Middle frontal gyrus (tissue), 1 donor: ENCODE measurements around the gene CASKIN1.
"Not testable (repeated sequence)": the region's sequence is repeated elsewhere in the genome, so short reads cannot be mapped to it uniquely, and the experiment has no call there.

Experiments
- DNase-seq: peaks from one replicate; pipeline ENCODE4 v3.0.0-alpha.2; 2015; ENCODE audit warnings: low spot score; ENCODE audit errors: extremely low spot score

CASKIN1 gene

DNA sequence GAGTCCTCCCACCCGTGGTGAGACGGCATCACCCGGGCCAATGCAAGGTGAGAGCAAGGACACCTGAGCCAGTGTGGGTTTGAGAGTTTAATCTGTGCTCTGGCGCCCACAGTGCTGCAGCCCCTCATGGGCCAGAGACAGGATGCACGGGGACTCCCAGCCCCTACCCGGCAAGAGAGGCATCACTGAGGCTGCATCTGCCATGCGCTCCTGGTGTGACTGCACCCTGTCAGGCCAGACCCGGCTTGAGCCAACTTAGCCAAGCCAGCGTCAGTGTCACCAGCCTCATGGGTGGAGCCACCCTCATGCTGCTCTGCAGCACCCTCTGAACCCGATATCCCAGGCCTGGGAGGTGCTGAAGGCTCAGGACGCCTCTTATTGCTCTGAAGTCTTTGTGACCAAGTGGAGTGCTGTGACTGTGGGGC is 15.5 kb upstream of the CASKIN1 start:
- no peak for DNase-seq

DNA sequence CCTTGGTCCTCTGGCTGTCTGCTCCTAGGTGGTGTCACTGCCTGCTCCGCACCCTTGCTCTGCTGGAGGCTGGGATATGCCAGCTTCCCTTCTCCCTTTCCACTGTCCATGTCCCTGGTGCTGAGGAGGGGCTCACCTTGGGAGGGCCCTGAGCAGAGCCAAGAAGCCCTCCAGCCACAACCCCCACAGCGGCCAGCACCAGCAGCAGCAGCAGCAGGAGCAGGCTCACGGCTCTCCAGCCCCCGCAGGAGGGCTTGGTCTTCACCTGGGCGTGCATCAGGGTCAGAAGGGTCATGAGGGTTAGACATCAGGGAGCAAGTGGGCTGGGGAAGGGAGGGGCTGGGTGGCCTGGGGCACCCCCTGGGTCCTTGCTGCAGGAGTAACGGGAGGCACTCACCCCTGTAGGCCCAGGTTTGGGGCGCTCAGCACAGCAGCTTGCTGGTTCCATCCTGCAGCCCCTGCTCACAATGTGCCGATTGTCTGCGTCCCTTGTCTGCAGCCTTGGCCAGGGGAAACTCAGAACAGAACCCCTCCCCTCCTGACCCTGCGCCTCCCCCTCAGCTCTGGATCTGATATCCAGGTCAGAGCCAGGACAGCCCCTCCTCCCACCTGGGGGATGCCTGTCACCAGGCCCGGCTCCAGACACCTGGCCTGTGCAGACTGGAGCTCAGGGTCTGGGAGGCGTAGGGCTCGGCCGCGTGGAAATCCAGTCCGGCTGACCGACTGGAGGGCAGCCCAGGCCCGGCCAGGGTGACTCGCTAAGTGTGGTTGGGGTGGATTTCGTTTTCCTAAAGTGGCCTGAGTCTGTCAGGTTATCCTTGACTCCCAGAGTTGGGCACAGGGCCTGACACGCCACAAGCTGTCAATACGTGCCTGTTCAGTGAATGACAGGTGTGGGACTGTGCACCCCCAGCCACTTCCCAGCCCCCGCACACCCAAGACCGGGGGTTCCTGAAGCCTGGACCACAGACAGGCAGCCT is 14.3 kb upstream of the CASKIN1 start, which contains the start of gene BRICD5:
BRICD5 (minus strand) TSS at position 478 of the 980 bp plus-strand sequence; CDS start at position 448, 30 bp downstream.
- no peak for DNase-seq

DNA sequence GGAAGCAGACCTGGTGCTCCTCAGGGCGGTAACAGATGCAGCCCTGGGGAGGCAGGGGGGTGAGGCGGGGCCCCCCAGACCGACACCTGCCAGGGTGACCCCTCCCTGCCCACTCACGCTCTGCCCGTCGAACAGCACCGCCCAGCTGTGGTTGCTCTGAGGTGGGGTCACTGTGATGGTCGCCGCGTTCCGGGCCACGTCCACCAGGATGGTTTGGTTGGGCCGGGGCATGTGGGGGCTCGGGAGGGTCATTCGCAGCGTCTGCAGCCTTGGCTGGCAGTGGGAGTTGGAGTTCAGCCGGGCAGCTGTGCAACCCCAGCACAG is 13.6 kb upstream of the CASKIN1 start:
- DNase-seq = no peak

DNA sequence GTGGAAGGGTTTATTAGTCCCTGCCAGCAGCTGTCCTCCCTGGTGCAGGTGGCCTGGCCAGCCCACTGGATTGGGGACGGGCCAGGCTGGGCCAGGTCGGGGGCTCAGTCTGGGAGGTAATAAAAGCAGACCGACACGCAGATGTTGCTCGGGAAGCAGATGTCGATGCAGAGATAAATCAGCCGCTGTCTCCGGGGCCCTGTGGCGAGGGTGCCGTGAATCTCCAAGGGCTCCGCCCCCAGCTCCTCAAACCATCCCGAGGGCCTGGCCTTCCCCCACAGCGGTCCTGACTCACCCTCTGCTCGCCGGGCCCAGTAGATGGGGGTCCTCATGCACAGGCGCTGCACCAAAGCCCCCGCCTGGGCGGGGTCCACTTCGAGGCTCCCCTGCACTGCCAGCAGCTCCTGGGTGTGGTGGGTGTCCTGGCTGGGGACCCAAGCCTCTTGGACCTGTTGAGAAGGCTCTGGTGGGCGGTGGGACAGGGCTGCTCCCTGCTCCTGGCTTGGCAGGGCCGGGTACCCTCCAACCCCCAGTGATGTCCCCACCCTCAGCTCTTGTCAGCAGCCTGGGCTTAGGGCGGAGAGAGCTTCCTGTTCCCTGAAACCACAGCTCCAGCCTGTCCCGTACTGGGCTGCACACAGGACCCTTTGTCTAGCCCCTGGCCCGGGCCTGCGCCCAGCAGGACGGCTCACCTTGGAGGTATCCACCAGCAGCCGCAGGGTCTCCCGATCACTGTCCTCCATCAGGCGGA is 13.0 kb upstream of the CASKIN1 start:
- no peak for DNase-seq

DNA sequence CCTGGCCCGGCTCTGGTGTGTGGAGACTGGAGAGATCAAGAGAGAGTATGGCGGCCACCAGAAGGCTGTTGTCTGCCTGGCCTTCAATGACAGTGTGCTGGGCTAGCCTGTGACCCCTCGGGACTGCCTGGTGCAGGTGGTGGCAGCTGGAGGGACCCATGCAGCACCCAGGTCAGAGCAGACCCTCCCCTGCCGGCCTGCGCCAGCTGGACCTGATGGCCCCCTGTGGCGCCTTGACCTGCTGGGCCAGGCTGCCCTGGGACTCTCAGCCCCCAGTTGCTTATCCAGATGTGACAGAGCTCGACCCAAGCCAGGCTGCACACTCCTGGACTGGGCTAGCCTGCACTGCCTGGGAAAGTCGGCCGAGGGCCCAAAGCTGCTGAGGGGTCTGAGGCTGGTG is 12.4 kb upstream of the CASKIN1 start:
- DNase-seq = no peak

DNA sequence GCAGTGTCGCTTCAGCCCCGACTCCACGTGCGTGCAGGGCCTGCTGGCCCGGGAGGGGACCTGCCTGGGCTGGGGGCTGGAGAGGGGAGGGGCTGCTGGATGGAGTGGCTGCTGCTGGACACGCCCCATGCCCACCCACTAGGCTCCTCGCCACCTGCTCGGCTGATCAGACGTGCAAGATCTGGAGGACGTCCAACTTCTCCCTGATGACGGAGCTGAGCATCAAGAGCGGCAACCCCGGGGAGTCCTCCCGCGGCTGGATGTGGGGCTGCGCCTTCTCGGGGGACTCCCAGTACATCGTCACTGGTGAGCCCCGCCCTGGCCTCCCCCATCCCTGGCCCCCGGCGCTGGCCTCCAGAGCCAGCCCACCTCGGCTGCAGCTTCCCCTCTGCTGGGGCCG is 11.9 kb upstream of the CASKIN1 start:
- DNase-seq = no peak

DNA sequence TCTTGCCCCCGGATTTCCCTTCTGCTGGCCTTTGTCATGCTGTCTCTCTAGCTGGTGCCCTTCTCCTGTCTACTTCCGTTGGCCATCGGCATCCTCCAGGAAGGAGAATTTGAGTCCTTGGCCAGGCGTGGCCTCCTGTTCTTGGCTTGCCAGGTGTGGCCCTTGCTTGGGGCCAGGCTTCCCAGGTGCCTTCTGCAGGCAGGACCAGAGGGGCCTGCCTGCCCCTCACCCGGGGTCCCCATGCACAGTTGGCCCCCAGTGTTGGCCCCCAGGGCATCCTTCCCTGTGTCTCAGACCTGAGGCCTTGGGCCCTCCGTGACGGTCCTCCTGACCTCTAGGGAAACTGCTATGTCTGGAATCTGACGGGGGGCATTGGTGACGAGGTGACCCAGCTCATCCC is 11.5 kb upstream of the CASKIN1 start:
- no peak for DNase-seq

DNA sequence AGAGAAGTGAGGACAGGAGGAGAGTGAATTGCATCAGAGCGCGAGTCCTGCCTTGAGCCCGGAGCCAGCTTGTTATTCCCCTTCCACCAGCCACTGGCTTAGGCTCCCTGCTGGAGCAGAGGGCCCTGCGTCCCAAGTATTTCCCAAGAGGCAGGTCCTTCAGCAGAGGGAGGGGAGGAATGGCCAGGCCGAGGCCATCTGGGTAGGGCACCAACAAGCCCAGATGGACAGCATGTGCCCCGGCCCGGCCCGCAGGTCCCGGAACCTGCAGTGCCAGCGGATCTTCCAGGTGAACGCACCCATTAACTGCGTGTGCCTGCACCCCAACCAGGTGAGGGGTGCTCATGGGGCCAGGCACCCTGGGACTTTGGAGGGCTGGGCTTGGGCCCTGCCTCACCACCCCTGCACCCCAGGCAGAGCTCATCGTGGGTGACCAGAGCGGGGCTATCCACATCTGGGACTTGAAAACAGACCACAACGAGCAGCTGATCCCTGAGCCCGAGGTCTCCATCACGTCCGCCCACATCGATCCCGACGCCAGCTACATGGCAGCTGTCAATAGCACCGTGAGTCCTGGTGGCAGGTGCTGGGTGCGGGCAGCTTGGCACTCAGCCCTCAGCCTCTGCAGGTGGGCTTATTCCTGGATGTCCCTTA is 10.5 kb upstream of the CASKIN1 start:
- DNase-seq = no peak

DNA sequence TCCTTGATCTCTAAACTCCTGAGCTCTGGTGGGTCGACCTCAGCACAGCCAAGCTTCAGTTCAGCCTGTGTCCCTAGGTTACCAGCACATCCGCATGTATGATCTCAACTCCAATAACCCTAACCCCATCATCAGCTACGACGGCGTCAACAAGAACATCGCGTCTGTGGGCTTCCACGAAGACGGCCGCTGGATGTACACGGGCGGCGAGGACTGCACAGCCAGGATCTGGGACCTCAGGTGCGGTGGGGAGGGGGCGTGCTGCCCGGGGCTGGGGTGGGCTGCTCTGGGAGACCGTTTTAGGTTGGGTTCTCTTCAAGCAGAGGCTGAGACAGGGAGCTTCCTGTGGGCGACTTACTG is 10.0 kb upstream of the CASKIN1 start:
- DNase-seq = no peak

DNA sequence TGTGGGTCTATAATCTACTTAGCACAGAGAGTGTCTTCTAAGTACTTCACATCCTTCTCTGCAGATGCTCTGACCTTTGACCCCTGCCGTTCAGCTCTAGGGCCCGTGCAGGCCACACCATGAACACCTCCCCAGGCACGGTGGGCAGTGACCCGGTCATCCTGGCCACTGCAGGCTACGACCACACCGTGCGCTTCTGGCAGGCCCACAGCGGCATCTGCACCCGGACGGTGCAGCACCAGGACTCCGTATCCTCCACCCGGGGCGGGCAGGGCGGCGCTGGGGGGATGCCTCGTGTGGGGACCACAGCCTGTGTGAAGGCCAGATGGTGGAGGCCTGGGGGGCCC is 9.5 kb upstream of the CASKIN1 start:
- no peak for DNase-seq

DNA sequence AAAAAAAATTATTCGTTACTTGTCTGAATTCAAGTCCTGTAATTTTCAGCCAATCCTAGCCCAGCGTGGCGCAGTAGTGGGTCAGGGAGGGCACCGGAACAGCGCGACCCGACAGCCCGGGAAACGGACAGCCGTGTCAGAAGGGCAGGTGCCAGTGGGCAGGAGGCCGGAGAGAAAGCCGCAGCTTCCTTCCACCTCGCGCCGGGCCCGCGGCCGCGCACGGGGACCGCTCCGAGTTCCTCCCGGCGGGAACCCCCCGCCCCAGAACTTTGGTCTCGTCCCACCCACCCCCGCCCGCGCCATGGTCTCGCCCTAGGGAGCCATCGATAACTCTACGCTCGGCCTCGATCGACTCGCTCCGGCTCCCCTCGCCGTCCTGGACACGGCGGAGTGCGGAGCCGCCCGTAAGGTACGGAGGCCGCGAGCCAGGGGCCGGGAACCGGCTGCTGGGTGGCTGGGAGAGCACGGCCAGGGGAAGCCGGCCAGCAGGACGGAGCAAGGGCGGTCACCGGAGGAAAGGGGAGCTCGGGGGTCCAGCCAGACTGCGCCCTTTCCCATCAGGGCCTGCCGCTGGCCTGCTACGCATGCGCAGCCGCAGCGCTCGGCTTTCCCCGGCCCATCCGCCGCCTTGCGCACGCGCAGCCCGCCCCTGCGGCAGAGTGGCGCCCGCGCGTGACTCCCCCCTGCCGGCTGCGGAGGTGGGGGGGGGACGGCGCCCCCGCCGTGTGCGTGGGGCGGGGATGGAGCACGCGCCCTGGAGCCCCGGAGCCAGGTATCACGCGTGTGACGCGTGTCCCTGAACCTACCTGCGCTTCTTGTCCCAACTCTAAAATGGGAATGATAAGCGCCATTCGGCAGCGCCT is 8.9 kb upstream of the CASKIN1 start, which contains the start of gene MLST8:
MLST8 (plus strand) TSS at position 351 of the 863 bp plus-strand sequence. CDS start 632 bp downstream, outside the sequence.
- peak; percentile 80 for DNase-seq

DNA sequence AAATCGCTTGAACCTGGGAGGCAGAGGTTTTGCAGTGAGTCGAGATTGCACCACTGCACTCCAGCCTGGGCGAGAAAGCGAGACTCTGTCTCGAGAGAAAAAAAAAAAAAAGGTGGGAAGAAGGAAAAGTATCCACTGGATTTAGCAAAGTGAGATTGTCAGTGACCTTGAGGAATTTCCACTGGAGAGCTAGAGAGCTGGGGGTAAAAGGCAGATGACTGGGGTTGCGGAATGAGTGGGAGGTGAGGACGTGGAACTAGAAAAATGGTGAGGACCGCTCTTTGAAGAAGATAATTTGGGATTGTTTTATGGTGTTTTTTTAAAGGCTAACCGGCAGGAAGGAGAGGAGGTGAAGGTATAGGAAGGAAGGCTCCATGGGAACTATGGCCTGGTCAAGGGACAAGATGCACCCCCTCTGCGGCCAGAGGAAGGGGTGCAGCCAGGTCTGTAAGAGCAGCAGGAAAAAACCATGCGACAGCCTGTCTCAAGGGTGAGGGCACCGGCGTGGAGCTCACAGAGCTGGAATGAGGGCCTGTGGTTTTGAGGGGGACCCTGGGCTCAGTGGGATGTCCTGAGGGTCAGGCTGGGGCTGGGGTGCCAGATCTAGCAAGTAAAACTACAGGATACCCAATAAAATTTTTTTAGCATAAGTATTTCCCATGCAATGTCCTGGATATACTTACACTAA is 8.2 kb upstream of the CASKIN1 start:
- DNase-seq = no peak

DNA sequence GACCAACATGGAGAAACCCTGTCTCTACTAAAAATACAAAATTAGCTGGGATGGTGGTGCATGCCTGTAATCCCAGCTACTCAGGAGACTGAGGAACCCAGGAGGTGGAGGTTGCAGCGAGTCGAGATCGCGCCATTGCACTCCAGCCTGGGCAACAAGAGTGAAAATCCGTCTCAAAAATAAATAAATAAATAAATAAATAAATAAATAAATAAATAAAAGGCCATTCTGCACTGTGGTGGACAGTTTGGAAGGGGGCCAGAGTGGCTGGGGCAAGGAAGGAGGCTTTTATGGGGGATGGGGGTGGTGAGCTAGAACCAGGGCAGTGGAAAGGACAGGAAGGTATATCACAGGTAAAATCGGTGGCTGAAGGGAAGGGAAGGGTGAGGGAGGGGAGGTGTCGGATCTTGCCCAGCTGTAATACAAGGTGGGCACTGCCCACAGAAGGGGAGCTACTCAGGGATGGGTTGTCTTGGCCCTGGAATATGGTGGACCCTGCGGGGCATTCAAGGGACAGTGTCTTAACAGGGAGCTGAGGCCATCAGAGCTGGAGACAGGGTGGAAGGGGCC is 6.8 kb upstream of the CASKIN1 start:
- not testable (repeated sequence) for DNase-seq

DNA sequence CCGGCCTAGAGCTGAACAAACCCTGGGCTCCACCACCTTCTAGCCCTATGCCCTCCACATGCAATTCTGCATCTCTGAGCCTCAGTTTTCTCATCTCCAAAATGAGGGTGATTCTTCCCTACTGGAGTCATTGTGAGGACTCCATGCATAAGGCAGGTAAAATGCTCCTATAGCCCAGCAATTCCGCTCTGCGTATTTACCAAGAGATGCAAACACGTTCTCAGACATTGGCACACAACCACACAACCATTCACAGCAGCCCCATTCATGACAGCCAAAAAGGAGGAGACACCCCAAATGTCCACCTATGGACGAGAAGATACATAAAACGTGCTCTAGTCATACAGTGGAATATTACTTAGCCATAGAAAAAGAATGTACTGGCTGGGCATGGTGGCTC is 3.9 kb upstream of the CASKIN1 start:
- no peak for DNase-seq

DNA sequence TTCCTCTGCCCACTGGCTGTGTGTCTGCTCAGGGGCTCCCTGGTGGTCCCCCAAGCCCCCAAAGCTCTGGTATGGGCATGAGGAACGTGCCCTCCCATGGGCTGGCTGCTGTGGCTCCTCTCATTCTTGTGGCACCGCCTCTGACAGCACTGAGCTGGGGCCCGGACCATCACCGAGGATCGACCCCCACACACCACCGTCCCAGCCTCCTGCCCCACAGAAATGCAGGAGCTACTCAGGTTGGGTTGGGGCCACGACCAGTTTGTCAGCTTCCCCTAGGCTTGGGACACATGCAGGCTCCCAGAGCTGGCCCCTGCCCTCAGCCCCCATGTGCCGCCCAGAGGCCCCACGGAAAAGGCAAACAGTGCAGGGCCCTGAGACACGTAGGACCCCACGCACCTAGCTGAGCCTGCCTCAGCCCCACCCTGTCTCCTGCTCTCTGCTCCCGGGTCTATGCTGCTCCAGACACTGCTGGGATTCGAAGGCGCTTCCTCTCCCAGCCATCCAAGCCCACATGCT is 3.3 kb upstream of the CASKIN1 start:
- no peak for DNase-seq

DNA sequence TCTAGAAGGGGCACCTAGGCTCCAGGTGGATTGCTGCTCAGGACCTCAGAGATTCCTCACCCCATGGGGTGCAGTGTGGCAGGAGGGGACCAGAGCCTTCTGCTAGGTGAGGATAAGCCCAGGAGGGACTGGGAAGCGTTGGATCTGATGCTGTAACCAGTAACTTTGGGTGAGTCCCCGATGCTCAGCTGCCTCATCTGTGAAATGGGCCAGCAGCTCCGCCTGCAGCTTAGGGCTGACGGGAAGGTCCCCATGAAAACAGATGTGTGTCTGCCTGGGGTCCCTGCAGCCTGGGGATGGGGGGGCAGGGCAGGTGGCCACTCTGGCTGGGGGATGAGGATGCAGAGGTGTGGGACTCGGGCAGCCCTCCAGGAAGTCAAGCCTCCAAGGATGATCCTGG is 2.7 kb upstream of the CASKIN1 start:
- DNase-seq = no peak

DNA sequence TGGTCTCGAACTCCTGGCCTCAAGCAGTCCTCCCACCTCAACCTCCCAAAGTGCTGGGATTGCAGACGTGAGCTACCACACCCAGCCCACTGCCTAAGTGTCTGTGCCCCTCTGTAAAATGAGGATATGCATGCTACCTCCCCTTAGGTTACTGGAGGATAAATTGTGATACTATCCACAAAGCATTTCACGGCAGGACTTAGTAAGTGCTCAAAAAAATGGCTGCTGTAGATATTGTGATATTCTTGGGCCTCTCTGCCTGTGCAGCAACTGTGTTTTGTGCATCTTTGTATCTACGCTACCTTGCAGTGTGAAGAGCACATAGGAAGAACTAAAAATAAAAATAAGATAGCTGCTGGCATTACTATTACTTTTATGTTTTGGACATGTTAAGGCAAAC is 1.9 kb upstream of the CASKIN1 start:
- no peak for DNase-seq

DNA sequence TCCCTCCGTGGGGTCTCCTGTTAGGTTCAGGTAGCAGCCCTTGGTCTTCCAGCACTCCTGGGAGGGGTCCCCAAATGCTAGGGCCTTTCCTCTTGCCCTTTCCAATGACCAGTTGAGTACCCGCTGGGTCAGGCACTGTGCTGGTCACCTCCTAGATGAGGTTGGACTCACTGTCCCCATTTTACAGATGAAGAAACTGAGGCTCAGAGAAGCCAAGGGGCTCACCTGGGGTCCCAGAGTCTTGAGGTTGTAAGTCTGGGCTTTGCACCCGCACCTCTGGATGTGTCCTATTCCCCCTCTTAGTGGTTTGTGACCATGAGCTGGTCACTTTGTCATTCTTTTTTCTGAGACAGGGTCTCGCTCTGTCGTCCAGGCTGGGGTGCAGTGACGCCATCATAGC is 1.4 kb upstream of the CASKIN1 start:
- no peak for DNase-seq

DNA sequence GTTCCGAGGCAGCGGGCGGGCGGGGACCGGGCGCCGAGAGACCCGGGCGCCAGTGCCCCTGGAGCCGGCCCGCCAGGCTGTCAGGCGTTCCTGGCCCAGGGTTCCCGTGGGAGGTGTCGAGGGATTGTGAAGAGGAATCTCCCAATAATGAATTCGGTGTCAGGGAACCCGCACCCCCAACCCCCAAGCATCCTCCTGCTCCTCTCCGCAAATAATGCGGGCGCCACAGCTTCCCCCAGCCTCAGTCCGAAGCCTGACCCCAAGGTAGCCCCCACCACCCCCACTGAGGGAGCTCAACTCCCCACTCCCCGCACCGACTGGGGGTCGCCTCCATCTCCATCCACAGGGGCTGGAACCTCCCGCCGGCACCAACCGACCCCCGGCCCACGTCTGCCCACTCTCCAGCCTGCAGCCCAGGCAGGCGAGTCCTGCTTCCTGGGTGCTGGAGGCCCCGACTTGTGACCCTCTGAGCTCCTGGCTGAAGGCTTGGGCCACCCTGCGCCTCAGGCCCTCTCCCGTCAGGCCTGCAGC is 641 bp upstream of the CASKIN1 start:
- no peak for DNase-seq
